GM18517 (cell line): Measurements from ENCODE around the gene PI4K2A.
A peak's percentile ranks its signal among the peaks of the same experiment; 100 is the strongest.
"Not testable (repeated sequence)": the region's sequence is repeated elsewhere in the genome, so short reads cannot be mapped to it uniquely, and the experiment has no call there.

Experiments
- ATAC-seq: cut with Tn5 transposase; IDR thresholded peaks from one replicate; pipeline ENCODE4 v1.9.1; 2021; ENCODE audit warnings: mild to moderate bottlenecking, moderate library complexity; ENCODE audit not compliant: unreplicated experiment

Gene PI4K2A

GRCh38 chr10:97631098-97631497, 9.4 kb upstream of the PI4K2A start:
- no peak for ATAC-seq

GRCh38 chr10:97632949-97633884, 7.3 kb upstream of the PI4K2A start, which contains the start of gene MORN4:
Gene MORN4 (minus strand): TSS chr10:97633500. CDS start chr10:97619653, 13,847 bp downstream.
- ATAC-seq = peak; percentile 95

- ATAC-seq = no peak
These were observed 6.5 kb upstream of the PI4K2A start for GRCh38 chr10:97633921-97634320.

GRCh38 chr10:97635577-97635976, 4.9 kb upstream of the PI4K2A start:
- no peak for ATAC-seq

- ATAC-seq = not testable (repeated sequence)
These were observed 1.4 kb upstream of the PI4K2A start for GRCh38 chr10:97639090-97639489.

DNA sequence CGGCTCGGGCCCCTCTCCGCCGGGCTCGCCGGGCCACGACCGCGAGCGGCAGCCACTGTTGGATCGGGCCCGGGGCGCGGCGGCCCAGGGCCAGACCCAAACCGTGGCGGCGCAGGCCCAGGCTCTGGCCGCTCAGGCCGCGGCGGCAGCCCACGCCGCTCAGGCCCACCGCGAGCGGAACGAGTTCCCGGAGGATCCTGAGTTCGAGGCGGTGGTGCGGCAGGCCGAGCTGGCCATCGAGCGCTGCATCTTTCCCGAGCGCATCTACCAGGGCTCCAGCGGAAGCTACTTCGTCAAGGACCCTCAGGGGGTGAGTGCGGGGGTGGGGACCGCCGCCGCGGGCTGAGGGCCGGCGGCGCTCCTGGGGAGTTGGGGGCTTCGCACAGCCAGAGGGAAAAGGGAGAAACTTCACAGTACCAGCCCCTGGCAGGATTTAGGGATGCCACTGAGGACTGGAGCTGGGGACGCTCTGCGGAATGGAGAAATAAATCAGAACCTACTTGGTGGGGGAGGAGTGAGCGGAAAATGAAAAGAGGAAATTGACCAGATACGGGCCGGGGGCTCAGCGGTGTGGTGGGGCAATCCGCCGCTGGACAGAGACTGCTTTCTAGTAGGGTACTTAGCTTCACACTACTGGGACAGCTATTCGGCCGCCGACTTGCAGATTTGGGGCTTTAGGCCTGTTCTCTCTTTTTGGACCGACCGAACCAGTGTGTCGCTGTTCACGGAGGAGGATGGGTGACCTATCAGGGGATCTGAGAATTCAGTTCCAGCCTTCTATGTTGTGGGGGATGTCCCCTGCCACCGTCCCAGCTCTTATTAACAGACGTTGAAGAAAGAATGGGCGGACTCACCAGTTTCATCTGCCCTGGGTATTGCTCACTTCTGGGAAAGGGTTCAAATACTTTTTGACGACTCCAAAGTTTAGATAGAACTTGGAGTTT, 669 bp downstream of the PI4K2A start:
- peak; percentile 24 for ATAC-seq

- not testable (repeated sequence) for ATAC-seq
These were observed 2.1 kb downstream of the PI4K2A start for GRCh38 chr10:97642471-97643159.

- no peak for ATAC-seq
These were observed 3.0 kb downstream of the PI4K2A start for GRCh38 chr10:97643441-97643985.

DNA sequence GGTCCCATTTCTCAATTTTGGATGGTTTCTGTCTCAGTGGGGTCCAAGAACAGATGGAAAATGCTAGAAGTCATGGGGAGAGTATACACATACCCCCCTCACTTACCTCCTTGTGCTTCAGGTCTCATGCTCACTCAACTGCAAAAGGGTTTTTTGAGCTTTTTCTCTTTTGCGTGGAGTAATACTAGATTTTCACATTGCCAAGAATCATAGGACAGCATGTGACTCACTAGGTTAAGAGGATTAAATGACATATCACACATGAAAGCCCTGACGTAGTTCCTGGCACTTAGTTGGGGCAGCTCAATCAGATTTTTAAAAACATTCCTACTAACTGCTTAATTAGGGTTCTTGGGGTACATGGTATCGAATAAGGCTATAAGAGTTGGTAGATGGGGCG, 4.5 kb downstream of the PI4K2A start:
- ATAC-seq = no peak

DNA sequence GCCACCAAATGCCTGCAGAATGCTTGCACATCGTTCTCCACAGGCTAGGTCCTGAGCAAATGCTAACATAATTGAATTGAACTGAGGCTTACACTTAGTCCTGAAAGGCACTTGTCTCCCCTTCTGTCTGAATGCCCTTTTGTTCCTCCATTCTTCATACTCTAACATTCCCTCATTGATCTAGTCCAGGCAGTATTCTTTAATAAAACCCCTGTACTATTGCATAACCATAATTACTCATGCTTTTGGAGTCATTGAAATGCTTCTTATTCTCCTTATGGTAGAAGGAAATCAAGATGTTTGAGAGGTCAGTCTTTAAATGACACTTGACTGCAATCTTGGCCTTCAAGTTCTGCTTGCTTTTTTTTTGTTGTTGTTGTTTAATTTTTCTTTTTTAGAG, 7.1 kb downstream of the PI4K2A start:
- no peak for ATAC-seq

DNA sequence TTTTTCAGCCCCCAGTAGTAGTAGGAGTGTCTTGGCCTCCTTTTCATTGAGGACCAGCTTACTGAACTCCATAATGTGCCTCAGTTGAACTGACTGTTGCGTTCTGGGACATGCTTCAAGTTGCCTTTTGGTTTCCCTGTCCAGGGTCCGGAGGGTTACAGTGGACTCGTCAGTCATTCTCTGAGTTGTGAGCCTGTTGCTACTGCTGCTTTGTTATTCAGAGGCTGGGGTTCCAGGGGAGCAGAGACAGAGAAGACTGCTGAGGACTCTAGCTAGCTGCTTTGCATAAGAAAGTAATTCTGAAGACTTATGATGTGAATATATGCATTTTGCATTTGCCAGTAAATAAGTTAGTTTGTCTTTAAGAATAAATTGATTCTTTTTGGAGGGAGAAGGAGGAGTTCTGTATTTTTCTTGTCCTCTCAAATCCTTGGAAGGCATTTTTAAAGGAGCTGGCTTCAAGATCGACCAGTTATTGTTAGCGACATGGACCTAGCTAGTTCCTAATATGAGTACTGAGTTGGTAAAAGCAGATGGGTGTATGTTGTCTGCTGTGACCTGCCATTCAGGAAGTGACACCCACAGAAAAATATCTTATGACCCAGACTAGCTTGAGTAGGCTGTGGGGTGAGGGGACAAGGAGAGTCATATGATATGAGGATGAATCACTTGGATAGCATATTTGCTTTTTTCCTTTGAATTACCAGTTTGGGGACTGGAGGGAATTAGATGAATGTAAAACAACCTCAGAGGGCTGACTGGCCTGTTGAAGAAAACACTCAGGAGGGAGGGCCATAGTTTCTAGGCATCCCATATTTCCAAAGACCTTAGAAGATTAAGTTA, 8.3 kb downstream of the PI4K2A start:
- peak; percentile 80 for ATAC-seq

DNA sequence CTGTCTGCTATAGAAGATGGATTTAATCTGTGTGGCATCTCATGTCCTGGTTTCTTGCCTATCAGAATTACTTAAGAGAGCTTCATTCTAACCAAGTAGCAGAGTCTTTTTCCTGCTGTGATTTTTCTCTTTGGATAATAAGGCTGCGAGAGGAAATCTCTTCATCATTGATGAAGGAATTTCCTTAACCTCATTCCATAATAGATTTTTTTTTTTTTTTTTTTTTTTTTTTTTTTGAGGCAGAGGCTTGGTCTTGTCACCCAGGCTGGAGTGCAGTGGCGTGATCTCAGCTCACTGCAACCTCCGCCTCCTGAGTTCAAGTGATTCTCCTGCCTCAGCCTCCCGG, 8.9 kb downstream of the PI4K2A start:
- ATAC-seq = not testable (repeated sequence)

DNA sequence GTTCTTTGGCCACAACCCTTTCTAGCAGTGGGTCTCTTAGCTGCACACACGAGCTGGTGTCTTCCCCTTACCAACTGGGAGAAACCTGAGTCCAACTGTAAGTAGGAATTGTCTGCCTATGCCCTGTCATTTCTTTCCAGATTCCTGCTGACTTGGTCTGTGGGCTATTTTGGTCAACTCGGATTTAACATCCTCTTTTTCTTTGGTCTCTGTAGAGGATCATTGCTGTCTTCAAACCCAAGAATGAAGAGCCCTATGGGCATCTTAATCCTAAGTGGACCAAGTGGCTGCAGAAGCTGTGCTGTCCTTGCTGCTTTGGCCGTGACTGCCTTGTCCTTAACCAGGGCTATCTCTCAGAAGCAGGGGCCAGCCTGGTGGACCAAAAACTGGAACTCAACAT, 10.3 kb downstream of the PI4K2A start:
- ATAC-seq = no peak

DNA sequence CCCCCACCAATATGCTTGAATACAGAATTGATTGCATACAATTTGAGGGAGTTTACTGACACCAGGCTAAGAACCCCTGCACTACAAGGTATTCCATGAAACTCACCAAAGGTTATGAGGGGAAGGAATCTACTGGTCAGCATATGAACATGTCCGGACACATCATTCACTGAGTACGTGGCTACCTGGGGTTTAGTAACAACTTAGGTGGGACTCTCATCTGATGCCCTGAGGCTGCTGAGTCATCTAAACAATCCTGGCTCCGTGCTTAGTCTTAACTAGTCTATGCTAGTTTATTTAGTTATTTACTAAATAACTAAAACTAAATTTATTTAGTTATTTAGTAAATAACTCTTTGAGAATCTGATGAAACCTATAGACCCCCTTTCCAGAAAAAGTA, 11.3 kb downstream of the PI4K2A start:
- ATAC-seq = no peak

DNA sequence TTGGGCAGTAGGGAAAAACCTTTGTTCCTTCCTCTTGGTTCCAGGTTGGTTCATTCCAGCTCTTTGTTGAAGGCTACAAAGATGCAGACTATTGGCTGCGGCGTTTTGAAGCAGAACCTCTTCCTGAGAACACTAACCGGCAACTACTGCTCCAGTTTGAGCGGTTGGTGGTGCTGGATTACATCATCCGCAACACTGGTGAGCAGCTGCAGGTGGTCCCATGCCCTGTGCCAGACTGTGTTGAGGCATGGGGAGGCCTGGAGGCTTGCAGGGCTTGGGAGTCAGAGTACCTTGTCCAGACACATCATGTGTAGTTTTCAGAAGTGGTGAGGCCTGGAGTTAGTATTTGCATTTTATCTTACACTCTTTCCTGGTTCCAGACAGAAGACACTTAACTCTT, 16.3 kb downstream of the PI4K2A start:
- ATAC-seq = no peak

GRCh38 chr10:97659589-97659988, 19.1 kb downstream of the PI4K2A start:
- no peak for ATAC-seq

DNA sequence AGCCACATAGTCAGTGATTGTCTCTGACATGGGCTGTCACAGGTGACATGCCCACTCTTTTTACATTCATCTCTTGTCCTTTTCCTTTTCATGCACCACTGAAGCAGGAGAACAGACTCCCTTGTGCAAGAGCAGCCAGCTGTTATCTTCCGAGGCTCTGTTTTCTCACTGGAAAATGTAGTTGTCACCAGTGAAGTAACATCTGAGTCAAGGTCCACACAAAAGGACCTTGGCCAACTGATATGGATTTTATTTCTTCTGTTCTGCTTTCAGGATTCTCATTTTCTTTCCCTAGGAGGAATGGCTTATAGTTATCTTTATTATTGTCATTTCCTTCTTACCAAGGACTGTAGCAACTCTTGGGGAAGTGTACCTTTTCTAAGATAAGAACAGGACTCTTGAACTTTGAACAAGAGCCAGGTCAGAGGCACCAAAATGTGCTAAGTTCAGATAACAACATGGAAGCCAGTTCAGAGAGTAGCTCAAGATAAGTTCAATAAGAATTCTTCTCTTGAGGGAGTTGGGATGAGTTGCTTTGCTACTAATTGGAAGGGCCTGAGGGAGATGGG, 23.9 kb downstream of the PI4K2A start:
- ATAC-seq = no peak

DNA sequence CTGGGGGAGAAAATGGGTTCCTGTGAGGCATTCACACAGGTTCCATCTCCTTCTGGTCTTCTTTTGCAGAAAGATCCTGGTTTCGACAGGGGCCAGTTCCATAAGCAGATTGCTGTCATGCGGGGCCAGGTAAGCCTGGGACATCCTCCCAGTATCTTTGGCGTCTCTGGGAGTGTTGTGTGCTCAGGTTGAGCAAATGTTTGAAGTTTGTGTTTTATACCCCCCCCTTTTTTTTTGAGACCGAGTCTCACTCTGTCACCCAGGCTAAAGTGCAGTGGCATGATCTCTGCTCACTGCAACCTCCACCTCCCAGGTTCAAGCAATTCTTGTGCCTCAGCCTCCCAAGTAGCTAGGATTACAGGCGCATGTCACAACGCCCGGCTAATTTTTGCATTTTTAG, 26.5 kb downstream of the PI4K2A start:
- ATAC-seq = no peak

- ATAC-seq = no peak
These were observed 27.0 kb downstream of the PI4K2A start for GRCh38 chr10:97667463-97667862.
